ENCODE measurements around the gene KIAA1217.

DNA sequence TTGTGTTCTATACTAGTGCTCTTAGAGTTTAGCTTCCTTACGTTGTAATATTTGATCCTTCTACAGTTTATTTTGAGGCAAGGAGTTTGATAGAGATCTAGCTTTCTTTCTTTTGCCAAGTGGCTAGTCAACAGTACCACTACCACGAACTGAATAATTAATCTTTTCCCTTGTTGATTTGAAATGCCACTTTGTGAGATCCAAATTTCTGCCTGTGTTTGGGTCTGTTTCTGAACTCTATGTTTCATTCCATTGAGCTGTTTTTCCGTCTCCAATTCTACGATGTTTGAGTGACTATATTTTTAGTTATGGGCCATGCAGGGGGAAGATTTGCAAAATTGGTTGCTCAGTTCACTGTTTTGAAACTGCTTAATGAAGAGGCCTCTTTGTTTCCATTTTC lies 134.7 kb downstream of the KIAA1217 start:
- TF ChIP-seq, protein P1, sequence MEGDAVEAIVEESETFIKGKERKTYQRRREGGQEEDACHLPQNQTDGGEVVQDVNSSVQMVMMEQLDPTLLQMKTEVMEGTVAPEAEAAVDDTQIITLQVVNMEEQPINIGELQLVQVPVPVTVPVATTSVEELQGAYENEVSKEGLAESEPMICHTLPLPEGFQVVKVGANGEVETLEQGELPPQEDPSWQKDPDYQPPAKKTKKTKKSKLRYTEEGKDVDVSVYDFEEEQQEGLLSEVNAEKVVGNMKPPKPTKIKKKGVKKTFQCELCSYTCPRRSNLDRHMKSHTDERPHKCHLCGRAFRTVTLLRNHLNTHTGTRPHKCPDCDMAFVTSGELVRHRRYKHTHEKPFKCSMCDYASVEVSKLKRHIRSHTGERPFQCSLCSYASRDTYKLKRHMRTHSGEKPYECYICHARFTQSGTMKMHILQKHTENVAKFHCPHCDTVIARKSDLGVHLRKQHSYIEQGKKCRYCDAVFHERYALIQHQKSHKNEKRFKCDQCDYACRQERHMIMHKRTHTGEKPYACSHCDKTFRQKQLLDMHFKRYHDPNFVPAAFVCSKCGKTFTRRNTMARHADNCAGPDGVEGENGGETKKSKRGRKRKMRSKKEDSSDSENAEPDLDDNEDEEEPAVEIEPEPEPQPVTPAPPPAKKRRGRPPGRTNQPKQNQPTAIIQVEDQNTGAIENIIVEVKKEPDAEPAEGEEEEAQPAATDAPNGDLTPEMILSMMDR (IDR thresholded peaks at IDR 0.05) = no peak
- TF ChIP-seq POLR2A (IDR thresholded peaks at IDR 0.05) = no peak

Data from lower leg skin (tissue), 3 donors.